Smooth muscle cell of the pulmonary artery (primary cell): ENCODE measurements around the gene KAZN. TPM values are rescaled to one million over a fixed set of nuclear protein-coding genes. Genes with fewer than 3 reads are reported as not detected.

Experiments used
- total RNA-seq: library from RNA; depleted of rRNA; stranded (reverse); fragments of >200 nt; gene quantifications from 2 replicates; pipeline ENCODE4 v1.2.3, GENCODE V29; 2014

The KAZN gene
- total RNA-seq, result 3.6 and 10.6 TPM in 2 replicates

GRCh38 chr1:14598498-14599182 lies at the start of gene KAZN:
TSS of gene KAZN (plus strand) at chr1:14598685.

GRCh38 chr1:15153184-15153841 lies 554.8 kb downstream of the KAZN start, which contains the start of gene TMEM51:
TSS of gene TMEM51 (plus strand) at chr1:15153747. CDS start at chr1:15215088, 61,341 bp downstream.

